Dermis microvascular lymphatic vessel endothelial cell (primary cell): ENCODE data around the gene BOC. TPM values are rescaled to one million over a fixed set of nuclear protein-coding genes. Genes with fewer than 3 reads are reported as not detected.

Experiments used
- DNase-seq, 2 donors: peaks; one replicate each; pipeline versions ENCODE4 v3.0.0 to v3.0.0-alpha.2; 2010; ENCODE audit warnings: low read depth in 2 of 2
- total RNA-seq: library from RNA; depleted of rRNA; stranded (reverse); fragments of >200 nt; gene quantifications from 2 replicates; pipeline ENCODE4 v1.2.1, GENCODE V29; 2014

BOC gene
- total RNA-seq, 1 donor from 2014 or later = not detected

DNA sequence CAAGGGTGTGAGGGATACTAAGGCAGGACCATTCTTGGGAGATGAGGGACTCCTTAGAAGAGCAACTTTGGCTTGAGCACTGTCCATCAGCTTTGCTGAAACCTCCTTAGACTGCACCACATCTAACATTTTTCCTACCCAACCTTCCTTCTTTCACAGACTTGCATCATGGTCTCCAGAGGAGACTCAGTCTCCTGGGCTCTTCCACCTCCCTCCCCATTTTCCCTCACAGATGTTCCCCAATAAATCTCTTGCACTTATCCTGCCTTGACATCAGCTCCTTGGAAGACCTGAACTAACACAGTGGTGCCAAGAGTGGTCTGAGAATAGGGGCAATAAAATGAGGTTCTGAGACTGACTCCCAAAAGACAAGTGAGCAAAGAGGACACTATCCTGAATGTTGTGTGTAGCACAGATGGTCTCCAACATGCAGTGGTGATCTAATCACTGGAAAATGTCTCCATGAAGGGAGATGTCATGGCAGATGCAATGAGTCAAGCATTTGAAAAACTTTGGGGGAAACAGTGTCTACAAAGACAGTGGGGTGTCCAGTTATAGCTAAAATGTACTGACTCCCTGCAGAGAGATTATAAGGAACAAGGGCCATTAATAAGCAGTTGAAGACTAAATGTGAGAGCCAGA, 26.0 kb upstream of the BOC start:
- DNase-seq = no peak

GRCh38 chr3:113186566-113186965, 24.8 kb upstream of the BOC start:
- DNase-seq = no peak

DNA sequence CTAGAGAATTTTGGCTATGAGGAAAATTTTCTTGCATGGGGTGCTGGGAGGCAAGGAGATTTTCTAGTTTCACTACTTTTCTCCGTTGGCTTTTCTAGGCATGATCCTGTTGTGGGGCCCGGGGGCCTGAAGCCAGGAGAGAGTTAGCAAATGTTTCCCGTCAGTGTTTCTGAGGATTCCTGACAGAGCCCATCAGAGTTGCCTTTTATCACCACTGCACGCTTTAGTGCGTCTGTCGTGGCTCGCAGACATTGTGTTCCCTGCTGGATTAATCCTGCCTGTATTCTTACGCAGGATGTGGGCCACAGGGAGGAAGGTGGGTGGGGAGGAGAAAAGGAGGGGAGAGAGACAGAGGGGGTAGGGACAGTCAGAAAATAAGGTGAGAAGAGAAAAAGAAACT, 18.1 kb upstream of the BOC start:
- no peak for DNase-seq

DNA sequence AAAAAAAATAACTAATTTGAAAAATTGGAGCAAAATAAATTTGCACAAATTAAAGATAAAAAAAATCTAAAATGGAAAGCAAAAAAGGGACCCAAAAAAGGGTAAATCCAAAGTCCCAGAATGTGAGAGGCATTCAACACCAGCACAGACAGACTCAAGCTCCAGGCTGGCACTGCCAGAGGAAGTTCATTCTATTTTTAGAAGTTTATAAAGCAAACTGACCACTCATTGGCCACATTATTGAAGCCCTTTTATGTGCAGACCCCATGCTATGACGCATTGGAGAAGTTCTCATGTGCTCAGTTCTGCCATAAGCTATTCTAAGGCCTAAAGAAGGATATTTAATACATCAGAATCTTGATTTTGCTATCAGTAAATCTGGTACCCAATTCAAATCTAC, 17.6 kb upstream of the BOC start:
- DNase-seq = no peak

- no peak for DNase-seq
These were observed 16.4 kb upstream of the BOC start for GRCh38 chr3:113194823-113195401.

DNA sequence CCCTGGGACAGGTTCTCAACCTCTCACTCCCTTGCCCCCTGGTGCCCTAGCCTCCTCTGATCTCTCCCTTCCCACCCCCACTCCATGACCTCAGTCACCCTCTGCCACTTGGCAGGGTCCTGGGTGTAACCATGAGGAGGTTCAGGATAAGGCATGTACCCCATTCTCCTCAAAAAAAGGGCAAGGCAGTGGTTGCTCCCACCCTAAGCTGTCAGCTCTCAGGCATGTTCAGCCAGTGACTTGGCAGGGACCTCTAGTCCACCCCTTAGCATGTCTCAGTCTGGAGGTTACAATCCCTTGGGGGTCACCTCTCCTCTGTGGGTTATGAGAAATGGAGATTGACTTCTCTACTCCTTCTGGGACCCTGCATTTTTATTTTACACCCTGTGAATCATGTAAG, 11.0 kb upstream of the BOC start:
- no peak for DNase-seq

DNA sequence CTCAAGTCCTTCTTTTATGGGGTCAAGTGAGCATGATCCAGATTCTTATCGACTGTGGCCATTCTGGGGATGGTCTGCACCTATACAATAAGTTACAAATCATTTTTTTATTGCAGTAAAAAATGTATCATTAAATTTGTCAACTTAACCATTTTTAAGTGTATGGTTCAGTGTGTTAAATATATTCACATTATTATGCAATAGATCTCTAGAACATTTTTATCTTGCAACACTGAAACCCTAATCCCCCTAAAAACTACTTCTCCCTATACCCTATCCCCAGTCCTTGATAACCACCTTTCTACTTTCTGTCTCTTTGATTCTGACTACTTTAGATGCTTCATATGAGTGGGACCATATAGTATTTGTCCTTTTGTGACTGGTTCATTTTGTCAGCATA, 10.4 kb upstream of the BOC start:
- DNase-seq = no peak

- DNase-seq = no peak
These were observed 7.0 kb upstream of the BOC start for GRCh38 chr3:113204371-113204770.

DNA sequence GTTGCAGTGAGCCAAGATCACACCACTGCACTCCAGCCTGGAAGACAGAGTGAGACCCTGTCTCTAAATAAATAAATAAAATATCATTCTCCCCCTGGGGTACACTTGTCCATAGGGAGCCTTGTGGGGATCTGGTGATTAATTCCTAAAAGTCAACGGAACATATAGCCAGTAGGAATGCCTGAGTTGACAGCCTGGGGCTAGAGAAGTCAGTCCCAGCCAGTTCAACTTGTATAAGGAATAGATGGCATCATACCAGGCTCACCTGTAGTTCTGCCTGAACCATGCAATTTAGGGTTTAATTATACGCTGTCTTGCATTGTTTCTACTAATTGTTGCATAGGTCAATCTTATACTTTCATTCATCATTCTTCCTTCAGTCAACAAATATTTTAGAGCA, 5.9 kb upstream of the BOC start:
- no peak for DNase-seq

DNA sequence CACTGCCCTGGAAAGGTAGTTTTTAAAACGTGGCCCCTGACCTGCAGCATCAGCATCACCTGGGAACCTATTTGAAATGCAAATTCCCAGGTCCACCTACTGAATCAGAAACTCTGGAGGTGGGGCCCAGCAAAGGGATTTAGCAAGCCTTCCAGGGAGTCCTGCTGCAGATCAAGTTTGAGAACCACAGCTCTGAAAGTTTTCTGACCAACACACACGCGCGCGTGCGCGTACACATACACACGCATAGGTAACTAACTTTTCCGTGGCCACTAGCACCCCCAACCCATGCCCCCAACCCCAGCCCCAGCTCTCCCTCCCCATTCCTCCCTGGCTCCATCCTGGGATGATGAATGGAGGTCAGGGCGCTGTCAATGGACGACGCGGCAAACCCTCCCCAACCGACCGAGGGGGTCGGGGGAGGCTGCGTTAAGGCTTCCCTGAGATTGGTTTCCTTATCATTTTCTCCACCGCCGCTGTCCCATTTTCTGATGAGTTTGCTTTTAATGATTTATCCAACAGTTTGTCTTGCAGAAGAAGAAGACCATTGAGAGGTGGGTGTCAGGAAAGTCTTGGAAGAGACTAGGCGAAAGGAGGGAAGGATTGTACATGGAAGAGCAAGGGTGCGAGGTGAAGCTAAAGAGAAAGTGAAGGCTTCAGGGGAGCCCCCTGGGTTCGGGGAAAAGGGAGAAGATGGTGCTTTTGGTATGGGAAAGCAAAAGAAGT, 590 bp upstream of the BOC start:
- no peak for DNase-seq

DNA sequence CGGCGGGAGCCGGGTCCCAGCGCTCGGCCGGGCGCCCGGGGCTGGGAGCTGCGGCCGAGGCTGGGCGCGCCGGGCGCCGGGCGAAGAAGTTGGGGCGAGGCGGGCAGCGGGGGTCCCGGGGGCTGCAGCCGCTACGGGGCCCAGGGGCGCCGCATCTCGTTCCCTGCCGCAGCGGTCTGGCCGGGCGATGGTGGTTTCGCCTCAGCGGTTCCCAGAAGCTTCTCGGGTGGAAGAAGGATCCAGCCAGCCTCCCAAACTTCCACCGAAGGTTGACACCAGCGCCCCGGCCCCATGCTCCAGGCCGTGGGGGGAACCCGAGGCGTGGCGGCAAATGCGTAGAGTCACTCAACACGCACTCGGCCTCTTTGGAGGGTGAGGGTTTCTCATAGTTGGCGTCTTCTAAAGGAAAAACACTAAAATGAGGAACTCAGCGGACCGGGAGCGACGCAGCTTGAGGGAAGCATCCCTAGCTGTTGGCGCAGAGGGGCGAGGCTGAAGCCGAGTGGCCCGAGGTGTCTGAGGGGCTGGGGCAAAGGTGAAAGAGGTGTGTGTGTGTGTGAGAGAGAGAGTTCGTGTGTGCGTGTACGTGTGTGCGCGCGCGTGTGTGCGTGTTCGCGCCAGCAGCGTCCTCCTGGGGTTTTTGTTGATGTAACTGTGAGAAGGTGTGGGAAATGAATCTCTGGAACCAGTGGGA, 940 bp downstream of the BOC start:
- no peak for DNase-seq

GRCh38 chr3:113212844-113213375, 1.6 kb downstream of the BOC start:
- DNase-seq = no peak

GRCh38 chr3:113213896-113214587, 2.7 kb downstream of the BOC start:
- no peak for DNase-seq

DNA sequence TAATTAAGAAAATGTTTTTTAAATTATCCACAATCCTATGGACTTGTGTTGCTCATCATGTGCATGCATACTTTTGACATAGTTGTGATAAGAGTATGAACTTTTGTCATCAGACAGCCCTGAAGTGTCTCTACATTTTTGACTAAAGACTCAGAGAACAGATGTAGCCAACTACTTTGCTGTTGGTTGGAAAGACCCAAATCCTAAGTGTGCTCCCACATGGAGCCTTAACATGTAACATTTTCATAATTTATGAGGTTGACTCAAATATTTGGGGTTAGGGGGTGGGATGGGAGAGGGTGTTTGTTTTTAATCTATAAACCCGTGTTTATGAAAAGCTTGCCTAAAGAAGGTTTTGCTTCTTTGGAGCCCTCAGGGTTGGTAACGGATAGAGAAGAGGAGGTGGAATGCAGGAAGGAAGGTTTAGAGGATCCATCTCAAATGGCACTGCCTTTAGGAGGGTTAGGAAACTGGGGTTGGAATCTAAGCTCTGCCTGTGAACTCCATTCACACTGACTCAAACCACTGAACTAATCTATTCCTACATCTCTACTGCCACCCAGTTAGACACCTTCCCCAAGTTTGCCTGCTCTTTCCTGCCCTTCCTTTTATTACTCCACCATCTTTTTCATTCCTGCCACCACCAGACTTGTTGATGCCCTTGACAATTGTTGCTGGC, 3.7 kb downstream of the BOC start:
- no peak for DNase-seq

- no peak for DNase-seq
These were observed 5.0 kb downstream of the BOC start for GRCh38 chr3:113216393-113216792.

DNA sequence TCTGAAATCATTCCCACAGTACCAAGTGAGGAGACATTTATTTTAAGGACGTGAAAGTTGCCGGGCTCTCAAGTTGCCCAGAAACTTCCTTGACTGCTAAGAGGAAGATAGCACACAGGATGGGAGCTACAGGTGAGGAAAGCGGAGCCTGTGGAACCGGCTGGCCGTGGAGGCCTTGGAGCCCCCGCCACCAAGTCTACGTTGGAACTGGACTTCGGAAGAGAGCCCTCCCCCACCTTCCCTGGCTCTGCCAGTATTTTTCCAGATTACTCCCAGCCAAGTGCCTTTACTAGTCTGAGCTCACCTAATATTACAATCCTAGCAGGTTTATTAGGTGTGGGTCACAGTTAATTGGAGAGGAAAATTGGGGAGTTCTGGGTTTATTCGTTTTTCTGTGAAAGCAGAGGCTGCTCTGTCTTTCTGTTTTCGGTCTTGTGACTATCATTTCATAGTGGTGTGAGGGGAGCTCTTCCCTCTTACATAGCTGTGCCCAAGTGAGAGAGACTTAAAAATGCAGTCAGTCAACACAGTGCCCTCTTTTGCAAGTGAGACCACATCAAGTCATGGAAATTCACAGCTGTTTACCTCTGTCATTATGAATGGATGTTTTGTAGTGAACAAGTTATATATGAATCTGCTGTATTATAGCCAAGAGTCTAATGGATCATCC, 6.8 kb downstream of the BOC start:
- DNase-seq = no peak

DNA sequence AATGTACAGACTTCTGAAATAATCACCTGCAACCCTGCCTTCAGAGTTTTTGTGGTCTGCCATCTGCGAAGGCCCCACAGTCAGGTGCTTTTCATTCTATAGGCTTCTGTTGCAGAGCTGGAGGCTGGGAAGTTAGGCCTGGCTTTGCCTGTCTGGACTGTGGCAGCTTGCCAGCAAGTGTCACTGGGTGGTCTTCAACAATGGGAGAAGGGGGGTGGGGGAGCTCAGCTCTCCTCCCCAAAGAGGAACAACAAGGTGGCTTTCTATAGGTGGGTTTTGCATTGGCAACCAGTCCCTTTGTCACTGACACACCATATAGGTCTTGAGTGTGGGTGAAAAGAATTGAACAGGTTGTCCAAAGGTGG, 7.3 kb downstream of the BOC start:
- DNase-seq = no peak

- DNase-seq = no peak
These were observed 8.4 kb downstream of the BOC start for GRCh38 chr3:113219605-113220300.

- no peak for DNase-seq
These were observed 9.4 kb downstream of the BOC start for GRCh38 chr3:113220721-113221120.

DNA sequence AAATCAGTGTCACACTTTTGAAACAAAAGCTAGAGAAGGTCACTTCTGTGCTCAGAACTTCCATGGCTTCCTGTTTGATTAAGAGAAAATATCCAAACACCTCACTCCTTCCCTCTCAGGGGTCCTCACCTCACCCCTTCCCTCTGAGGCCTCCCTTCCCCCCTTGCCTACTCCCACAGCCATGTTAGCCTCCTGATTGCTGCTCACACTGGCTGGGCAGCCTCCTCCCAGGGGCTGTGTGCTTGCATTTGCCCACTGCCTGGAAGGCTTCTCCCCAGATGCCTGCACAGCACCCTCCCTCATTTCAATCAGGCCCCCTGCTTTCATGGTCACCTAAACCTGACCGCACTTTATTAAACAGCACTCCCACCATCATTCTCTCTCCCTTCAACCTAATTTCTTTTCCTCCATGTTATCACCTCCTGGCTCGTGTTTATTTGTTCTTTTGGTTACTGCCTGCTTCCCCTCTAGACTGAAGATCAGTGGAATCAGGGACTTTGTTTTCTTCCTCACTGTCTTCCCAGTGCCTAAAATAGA, 10.4 kb downstream of the BOC start:
- DNase-seq = no peak
